ENCODE measurements around the gene STAT5A.
A peak's percentile ranks its signal among the peaks of the same experiment; 100 is the strongest.

Gene STAT5A

GRCh38 chr17:42268236-42268635 lies 20.1 kb upstream of the STAT5A start:
- DNase-seq (ENCODE audit: low read depth): no peak

DNA sequence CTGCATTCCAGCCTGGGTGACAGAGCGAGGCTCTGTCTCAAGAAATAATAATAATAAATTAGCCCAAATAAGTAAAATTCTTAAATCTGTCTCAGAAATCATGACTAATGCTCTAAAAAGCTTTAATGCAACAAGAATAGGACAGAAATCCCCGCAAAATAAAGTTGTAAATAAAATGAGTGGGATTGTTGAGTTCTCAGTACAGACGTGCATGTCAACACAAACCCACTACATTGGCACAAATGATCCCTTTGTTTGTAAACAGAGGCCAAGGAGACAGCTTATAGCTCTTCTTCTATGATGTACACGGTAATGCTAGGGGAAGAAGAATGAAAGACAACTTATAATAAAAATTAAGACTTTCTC lies 18.1 kb upstream of the STAT5A start:
- no peak for DNase-seq (ENCODE audit: low read depth)

GRCh38 chr17:42270596-42270995 lies 17.7 kb upstream of the STAT5A start:
- no peak for DNase-seq (ENCODE audit: low read depth)

- DNase-seq (ENCODE audit: low read depth): no peak
These were observed 17.1 kb upstream of the STAT5A start for GRCh38 chr17:42271006-42271778.

- no peak for DNase-seq (ENCODE audit: low read depth)
These were observed 16.6 kb upstream of the STAT5A start for GRCh38 chr17:42271779-42272035.

- DNase-seq (ENCODE audit: low read depth): no peak
These were observed 16.0 kb upstream of the STAT5A start for GRCh38 chr17:42272162-42272907.

DNA sequence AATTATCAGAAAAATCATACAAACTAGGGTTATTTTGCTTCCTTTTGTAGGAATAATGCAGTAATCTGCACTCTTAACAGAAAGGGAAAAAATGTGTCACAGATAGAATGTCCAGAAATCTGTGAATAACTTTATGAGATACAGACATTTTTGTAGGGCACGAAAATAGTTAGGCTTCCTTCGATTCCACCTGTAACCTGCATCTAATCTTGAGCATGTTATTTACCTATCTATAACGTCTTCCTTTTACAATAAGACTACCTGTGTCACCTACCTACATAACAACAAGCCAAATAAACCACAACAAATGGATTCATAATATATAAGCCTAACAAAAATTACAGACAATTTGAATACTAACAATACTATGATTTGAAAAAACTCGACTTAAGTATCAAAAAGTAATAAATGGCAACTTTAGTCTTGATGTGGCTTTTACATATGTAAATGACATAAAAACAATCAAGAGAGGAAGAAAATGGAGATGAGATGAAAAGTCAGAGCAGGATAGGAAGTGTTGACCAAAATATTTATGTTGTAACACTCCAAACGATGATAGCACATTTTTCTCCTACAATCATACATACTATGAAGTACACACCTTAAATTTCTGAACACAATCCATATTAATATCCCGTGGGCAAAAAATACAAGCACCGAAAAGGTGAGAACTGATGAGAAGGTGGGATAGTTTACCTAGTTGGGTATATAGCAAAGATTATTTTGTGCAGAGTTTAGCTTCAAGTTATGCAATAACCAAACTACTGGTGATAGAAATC lies 14.6 kb upstream of the STAT5A start:
- no peak for DNase-seq (ENCODE audit: low read depth)

GRCh38 chr17:42274253-42274542 lies 14.1 kb upstream of the STAT5A start:
- DNase-seq (ENCODE audit: low read depth): no peak

- DNase-seq (ENCODE audit: low read depth): no peak
These were observed 13.3 kb upstream of the STAT5A start for GRCh38 chr17:42274812-42275526.

DNA sequence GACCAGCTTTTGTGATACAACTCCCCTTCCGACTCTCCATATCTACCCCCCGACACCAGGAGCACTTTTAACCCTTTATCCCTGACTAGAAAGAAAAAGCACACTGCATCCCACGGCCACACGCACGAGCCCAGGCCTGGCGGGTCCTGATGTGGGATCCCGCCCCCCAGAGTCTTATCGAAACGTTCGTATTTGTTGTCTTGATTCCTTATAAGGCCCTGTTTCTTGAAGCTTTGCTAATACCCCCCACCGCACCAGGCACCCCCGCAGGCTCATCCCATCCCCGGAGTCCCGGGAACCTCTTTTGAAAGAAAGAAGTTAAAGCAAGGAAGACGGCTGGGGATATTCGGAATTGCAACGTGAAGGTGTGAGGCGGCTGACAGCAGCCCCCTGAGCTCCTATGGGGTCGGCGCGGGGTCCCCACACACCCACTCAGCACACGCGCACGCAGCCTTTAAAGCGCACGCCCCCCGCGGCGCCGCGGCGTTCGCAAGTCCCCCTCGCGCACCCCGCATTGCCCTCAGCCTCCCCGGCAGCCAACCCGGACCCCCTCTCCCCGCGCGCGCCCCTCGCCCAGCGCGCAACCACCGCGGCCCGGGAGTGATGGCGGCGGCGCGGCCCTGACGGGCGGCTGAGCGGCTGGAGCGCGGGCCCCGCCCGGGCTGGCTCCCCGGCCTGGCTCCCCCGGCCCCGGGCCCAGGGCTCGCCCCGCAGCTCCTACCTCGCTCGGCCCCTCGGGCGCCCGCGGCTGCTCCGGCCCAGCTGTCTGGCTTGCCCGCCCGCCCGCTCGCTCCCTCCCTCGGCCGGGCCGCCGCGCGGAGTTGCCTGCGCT lies 12.6 kb upstream of the STAT5A start:
- no peak for DNase-seq (ENCODE audit: low read depth)

GRCh38 chr17:42276359-42276608 lies 12.0 kb upstream of the STAT5A start, which contains the start of gene STAT5B:
TSS of gene STAT5B (minus strand) at chr17:42276391. CDS start at chr17:42232127, 44,264 bp downstream.
- no peak for DNase-seq (ENCODE audit: low read depth)

- peak; percentile 33 for DNase-seq (ENCODE audit: low read depth)
These were observed 11.5 kb upstream of the STAT5A start for GRCh38 chr17:42276609-42277341.

GRCh38 chr17:42277342-42277712 lies 11.0 kb upstream of the STAT5A start:
- no peak for DNase-seq (ENCODE audit: low read depth)

- no peak for DNase-seq (ENCODE audit: low read depth)
These were observed 8.3 kb upstream of the STAT5A start for GRCh38 chr17:42279776-42280630.

- no peak for DNase-seq (ENCODE audit: low read depth)
These were observed 6.7 kb upstream of the STAT5A start for GRCh38 chr17:42281571-42282096.

GRCh38 chr17:42282478-42283080 lies 5.7 kb upstream of the STAT5A start:
- no peak for DNase-seq (ENCODE audit: low read depth)

GRCh38 chr17:42283241-42284023 lies 4.9 kb upstream of the STAT5A start:
- no peak for DNase-seq (ENCODE audit: low read depth)

DNA sequence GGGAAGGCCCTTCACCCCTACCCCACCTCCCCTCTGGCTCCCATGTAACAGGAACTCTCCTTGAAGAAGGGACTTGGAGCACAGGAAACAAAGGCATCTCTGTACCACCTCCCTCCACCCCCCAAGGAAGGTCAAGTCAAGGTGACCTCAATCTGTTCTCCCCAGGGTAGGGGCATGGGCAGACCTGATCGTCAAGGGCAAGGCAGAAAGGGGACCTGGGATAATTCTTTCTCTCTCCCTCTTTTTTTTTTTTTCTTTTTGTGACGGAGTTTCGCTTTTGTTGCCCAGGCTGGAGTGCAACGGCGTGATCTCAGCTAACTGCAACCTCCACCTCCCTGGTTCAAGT lies 4.3 kb upstream of the STAT5A start:
- DNase-seq (ENCODE audit: low read depth): no peak

- no peak for DNase-seq (ENCODE audit: low read depth)
These were observed 3.7 kb upstream of the STAT5A start for GRCh38 chr17:42284566-42284965.

Measured in fibroblast of the conjunctiva (primary cell).